GM21367 (cell line): Measurements from ENCODE around the gene PPARGC1A.

Source experiments
- ATAC-seq: cut with Tn5 transposase; IDR thresholded peaks from one replicate; pipeline ENCODE4 v1.9.1; 2021; ENCODE audit not compliant: unreplicated experiment

Gene PPARGC1A

DNA sequence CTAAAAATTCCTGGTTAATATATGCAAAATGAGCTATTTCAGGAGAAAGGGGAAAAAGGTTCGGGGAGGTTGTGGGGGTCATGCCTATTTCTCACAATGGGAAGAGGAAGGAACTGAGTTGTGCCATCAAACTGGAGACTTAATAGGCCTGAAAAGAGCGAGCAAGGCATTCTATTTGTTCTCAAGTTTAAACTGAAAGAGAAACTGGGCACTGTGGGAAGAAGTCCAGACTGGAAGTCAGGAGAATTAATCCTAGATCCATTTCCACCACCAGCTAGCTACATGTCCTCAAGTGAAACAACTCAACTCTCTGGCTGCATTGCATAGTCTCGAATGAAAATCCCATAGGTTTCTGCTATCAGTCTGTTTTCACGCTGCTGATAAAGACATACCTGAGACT is 50.6 kb downstream of the PPARGC1A start:
- ATAC-seq: no peak

DNA sequence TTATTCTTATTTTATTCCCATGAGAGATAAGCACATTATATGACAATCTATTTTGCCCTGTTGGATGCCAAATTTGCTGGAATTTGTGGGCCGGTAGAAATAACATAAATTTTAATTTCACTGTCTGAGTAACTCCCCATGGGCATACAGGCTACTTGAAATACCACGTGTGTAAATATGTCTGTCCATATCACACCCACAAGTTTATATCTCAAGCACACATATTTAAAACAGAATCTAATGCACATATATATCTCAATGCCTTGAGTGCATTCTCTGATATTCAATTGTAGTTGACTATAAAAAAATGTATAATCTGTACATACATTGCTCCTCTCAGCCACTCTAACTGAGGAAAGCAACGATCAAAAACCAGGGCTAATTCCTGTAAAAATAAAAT is 51.2 kb downstream of the PPARGC1A start:
- ATAC-seq: no peak

DNA sequence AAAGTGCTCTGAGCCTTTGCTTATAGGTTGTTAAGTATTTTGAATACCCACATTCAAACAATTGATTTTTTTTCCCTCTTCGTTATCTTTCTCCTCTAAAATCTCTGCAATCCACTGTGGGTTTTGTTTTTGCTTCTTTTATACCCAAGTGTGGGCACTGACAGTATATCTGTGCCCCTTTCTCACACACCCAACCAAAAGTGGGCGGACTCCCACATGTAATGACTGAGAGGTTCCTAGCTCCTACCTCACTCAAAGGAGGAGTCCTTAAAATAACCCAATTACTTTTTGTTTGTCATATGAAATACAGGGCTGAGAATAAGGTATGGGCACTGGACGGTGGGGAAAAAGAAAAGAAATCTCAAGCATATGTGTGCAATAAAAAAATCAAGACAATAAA is 51.7 kb downstream of the PPARGC1A start:
- ATAC-seq: no peak

DNA sequence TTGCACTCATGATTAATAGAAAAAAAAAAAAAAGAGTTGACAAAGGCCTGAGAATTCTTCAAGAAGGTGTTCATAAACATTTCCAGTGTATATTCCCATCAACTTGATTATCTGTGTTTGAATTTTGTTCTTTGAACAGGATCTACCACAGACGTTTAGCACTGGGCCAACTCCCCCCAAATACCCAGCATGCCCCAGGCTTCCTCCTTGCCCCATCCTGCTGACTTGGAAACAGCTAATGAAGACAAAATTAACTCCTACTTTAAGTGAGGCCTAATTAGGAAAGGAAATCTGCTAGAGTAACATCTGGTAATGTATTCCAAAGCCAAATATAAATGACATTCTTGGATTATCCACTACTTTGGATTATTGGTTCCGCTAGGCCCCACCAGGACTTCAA is 52.5 kb downstream of the PPARGC1A start:
- ATAC-seq: no peak

DNA sequence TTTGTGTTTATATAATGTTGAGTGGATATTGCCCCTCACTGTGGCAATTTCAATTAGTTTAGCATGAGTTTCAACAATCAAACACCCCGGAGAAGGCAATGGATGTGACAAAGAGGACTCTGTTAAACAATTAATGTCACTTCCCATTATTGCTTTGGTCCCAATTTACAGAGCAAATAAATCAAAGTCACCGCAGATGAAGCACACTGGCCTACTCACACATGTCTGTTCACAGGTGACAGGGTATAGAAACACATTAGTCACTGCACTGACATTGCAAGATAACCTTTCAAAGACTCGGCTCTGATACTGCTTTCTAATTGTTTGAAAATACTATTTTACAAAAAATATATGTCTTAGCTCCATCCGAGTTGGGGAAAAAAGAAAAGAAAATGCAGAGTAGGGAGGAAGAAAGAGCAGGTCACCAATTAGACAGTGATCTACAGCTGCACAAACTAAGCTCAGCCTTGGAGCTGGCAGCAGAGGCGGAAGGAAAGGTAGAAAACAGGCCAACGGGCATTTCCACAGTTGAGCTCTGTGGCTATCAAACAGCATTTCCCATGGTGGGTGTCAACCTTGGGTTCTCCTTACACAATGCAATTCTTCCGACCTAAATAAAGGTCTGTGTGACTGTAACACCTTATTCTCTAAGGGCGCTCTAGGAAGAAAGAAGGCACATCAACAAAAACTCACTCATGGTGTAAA is 53.9 kb downstream of the PPARGC1A start:
- no peak for ATAC-seq

DNA sequence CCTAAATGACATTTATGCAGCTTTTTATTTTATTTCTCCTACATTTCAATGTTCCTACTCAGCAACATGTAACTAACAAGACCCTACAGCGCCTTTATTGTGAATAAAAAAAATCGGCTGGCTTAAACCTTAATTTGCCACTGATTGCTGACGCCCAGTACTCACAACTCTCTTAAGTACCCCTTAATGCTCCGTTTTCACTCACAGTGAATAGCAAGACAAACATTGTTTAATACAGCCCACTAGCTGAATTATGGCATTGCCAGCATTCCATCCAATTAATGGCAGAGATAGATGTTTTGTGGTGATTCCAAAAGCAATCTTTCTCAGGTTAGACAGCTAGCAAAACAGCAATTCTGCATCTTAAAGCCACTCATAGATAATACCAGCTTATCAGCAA is 61.1 kb downstream of the PPARGC1A start:
- ATAC-seq: no peak

DNA sequence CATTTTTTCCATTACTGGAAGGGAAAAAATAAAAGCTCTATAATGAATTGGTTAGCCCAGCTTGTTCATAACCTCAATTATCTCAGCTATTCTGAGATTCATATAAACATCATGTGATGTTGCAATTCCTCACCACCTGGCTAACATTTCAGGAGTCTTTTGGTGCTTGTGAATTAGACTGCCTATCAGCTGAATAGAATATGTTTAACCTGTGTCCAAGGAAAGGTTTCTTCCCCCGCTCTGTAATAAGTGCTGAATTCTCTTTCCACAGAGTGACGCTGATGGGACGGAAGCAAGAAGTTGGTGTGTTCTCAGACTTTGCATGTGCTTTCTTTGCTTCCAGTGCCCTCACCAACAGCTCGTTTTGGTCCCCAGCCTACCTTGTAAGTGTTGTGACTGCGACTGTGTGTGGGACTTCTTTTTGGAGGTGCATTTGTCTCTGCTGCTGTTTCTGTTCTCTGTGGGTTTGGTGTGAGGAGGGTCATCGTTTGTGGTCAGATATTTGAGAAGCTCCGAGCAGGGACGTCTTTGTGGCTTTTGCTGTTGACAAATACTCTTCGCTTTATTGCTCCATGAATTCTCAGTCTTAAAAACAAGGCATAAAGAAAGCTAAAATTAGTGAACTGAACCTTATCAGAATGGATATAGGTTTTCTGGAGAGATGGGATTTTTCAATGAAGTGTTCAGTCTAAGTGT is 61.7 kb downstream of the PPARGC1A start:
- ATAC-seq: no peak

DNA sequence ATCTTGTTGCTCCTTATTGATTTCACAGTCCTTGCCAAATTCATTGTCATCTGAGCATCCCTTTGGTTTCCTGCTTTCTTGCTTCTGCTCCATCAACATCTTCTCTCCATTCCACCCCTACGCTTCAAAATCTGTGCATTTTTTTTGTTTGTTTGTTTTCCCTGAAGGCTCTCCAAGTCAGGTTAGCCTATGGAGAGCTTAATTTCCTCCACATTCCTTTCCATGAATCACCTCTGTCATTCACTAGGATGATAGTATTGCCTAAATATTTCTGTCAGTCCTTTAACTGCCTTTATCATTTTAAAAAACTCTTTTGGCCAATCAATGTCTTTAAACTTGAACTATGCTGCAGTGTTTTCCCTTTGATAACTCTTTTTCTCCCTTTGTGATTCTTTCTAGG is 67.7 kb downstream of the PPARGC1A start:
- ATAC-seq: no peak

DNA sequence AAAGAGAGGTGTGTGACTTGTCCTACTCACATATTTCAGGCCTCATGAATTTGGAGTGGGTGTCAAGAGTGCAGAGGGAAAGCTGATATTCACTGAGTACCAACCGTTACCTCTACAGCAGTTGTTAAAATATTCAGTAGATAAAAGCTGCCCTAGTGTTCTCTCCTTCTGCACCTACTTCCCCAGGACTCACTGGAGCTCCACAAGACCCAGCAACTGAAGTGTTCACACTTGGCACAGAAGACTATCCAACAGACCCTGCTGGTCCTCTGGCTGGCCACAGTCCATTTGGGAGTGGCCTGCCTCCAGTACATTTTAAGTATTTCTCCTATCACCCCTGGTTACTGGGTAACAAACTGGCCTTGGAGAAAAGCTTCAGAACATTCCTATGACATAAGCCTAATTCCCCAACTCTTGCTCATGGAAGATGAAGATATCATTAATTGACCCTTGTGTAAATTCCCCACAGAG is 70.8 kb downstream of the PPARGC1A start:
- no peak for ATAC-seq

DNA sequence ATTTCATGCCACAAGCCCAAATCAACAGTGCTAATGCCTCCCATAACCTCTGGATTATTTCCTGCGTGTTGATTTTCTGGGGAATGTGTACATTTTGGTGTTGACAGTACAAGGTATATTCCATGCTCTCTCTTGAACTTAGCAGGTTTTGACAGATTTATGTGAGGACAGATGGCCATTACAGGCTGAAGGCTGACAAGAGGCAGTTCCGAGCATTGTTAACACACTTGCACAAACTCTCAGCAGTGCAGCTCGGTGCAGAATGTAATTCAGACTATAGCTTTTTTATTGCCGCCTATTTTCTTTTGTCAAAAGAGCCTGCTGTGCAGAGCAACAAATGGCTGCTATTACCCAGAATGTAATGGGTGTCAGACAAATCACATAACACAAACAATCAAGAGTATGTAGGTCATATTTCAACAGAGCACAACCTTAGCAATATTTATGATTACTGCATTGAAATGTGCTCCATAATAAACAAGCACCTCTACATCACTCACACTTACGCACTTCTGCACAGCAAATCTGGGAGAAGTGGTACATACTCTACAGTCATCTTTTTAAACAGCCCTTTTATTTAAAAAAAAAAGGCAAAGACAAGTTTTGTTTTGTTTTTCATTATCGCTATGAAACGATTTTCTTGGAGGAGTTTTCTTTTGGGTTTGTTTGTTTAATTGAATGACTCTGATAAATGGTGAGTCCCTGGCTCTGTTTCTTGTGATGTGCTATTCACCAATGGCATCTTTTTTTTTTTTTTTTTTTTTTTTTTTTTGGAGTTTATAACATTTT is 71.6 kb downstream of the PPARGC1A start:
- no peak for ATAC-seq

DNA sequence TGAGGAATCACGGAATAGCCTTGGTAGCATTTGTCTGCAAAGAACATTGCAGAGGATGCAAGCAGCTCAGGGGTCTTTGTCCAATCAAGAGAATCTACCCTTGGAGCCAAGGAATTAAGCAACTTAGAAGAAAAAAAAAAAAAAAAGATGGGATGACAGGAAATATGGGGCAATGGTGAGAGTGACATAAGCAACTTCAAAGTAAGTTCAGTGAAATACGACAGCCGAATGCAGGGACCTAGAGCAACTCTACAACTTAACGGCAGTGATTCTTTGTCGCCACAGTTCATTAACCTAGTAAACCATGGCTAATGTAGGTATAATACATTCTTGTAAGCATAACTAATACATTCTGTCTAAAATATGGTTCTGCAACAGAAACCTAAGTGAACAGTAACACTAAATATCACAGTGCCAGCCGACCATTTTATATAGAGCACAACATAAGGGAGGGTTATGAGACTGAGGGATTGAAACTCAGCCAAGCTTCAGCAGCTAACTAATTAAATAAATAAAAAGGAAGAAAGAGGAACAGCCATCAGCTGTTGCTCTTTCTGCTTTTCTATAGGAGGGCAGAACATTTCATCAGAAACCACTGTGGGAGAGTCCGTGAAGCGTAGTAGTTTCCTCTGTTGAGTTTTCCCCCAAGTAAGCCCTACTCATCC is 74.7 kb downstream of the PPARGC1A start:
- no peak for ATAC-seq

DNA sequence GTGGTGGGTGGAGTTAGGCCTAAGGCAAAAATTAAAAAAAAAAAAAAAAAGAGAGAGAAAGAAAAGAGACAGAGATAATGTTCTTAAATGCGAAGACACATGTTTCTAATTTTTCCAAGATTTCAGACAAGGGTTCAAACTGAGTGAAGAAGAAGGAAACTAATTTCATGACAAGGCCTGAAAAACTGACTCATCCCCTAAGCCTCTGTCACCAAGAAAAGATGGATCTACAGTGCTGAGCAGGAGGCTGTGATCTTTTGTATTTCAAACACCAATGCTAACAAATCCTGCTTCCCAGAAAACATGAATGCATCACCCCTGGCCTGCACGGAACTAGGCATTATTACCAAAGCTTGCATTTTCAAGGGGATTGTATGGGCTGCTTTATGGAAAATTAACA is 75.3 kb downstream of the PPARGC1A start:
- ATAC-seq: no peak

DNA sequence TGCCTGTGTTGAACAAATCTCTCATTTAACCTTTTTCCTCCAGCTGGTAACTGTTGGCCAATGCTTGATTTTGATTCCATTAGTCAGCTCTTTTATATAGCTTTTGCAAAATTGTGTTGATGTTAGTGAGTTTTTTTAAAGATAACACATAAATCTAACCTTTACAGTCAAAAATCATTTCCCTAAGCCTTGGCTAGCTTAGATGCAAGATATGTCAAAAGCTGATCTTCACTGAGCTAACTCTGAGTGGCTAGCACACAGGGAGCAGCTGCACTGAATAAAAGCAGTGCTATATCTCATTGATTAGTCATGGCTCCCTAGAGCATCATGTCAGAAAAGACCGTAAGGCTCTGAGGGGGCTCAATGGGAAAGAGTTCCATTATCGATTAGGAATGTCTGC is 78.7 kb downstream of the PPARGC1A start:
- ATAC-seq: no peak

DNA sequence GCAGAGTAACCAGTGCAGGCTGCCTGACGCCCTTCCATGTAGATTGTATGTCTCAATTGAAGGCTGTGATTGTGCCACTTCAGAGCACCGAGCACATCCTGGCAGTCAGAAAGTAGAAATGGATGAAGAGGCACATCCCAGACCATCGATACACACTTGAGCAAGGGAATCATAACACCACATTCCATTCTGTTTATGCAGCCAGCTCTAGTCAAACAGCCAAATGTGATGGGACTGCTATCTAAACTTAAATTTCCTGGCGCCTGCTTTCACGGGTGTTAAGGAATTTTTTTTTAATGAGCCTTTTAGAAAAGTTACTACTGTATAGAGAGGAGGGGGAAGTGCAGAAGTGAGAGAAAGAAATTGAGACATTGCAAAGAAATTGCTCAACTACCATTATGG is 84.4 kb downstream of the PPARGC1A start:
- ATAC-seq: no peak

DNA sequence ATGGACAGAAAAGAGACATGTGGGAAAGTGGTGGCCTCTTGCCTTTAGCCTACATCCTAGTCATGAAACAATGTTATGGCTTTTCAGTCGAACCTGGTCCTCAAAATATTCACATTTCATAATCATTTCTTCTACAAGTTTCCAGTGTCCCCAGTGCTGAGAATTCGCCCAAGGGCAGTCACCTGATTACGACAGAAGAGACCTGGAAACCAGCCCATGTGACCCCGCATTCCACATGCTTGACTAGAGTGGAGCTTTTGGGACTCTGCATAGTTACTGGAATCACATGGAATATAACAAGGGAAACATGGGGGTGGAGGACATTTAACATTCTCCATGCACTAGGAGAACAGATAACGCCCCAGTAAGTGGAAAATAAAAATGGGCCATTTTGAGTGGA is 100.1 kb downstream of the PPARGC1A start:
- ATAC-seq: no peak

DNA sequence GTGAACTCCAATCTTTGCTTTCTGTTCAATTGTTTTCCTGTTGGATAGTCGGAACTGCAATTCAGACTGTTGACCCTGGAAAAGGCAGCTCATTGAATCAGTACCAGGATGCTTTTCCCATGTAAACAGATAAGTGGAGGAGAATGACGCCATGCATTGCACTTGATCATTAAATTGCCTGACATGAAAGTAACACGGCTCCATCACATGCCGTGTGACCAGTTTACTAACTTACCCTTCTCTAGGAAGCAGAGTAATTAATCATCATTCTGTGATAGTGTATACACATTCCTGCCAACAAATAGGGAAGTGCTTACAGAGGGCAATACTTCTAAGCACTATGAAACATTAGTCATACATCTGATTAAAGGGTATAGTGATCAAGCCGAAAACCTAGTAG is 101.4 kb downstream of the PPARGC1A start:
- no peak for ATAC-seq

DNA sequence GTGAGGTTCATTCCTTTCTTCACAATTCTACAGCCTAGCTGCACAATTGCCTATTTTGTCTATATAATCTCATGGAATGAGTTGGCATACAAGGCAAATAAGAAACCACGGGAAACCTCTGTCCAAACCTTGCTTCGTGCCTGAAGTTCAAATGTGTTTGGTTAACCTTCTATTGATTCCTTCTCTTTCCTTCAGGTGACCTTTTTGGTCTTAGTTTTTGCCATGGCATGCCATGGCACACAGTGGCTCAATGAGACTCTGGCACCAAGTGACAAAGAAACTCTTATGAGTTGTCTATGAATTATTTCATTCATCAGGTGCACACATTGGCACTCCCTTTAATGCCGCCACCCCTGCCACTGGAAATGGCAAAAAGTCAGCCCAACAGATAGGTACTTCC is 101.8 kb downstream of the PPARGC1A start:
- no peak for ATAC-seq

DNA sequence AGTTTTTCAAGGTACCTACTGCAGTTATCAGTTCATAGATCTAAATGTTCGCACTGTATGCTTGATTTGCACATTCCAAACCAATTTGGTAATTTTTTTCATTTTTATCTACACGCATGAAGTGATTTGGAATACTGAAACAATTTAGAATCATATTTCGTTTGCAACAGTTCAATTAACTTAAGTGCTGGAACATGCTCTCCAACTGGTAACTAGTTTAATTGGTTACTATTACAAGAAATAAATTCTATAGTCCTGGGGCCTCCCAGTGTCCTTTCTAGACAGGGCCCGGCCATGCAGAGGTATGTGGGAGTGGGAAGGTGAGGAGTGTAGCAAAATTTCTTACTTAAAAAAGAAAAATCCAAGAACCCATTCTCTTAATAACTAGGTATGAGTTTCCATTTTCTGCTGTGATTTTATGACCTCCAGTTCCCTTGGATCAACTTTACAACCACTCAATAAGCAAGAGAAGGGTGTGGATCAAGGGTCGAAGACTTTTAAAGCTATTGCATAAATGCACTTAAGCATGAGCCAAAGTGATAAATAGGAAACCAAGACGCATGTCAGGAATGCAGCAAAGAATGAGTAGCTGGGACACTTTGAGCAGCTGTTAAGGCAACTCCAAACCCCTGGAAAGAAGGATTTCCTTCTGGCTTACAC is 106.9 kb downstream of the PPARGC1A start:
- ATAC-seq: no peak

DNA sequence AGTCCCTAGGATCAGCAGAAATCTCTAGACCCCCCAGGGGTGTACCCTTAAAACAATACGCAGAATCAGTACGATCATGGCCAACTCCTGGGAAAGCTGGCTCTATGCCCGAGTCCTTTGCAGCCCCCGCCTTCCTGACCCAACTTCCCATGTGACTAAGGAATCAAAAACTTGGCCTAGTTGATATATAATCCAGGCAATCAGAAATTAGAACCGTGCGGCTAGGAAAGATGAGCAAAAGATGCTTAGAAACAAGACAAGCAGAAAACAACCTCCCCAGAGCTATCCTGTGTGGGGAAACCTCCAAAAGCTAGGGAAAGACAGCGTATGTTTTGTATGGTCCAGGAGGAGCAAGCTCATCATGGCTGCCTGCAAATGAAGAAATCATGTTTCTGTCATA is 110.0 kb downstream of the PPARGC1A start:
- ATAC-seq: no peak

DNA sequence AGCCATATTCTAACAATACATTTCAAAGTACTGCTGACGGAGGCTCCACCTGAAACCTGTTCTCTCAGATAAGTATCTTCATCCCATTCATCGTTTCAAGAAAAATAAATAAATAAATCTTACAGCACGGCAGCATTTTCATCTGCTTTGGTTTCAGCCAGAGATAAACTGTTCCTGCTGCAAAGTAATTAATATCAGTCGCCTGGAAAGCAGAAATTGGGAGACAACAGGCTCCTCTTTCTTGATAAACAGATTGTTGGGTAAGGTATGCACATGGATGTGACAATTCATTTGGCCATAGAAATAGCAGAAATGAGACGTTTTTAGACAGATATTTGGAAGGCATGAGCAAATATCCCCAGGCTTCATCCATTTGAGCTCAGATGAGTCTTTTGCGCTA is 110.4 kb downstream of the PPARGC1A start:
- ATAC-seq: no peak

DNA sequence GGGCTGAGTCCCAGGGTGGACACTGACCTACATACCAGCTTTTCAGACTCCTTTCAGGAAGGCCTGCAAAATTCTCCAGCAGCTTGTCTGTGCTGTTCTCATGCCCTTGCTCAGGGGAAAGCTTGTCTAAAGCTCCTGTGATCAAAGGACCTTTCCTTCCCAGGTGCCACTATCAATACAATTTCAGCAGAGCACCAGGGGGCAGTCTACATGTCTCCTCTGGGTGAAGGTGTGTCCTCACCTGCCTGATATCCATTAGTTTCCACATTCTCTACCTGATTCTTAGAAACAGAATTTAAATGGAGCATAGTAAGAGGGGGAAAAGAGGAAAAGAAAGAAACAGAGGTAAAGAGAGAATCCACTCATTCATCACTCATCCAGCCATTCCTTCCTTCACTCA is 114.2 kb downstream of the PPARGC1A start:
- ATAC-seq: no peak
